IPS-18a (cell line): ENCODE data around the gene BLMH.
A peak's percentile ranks its signal among the peaks of the same experiment; 100 is the strongest.

Source experiments
- H3K27ac ChIP-seq: one replicate; pipeline ENCODE4 v1.5.1; 2013; ENCODE audit warnings: low read length
- H3K27me3 ChIP-seq: one replicate; pipeline ENCODE4 v1.6.1; 2013; ENCODE audit warnings: mild to moderate bottlenecking, low read length; ENCODE audit not compliant: control insufficient read depth, insufficient read depth
- H3K36me3 ChIP-seq: one replicate; pipeline ENCODE4 v1.6.1; 2013; ENCODE audit warnings: low read depth, low read length; ENCODE audit not compliant: control insufficient read depth
- H3K4me1 ChIP-seq: one replicate; pipeline ENCODE4 v1.6.1; 2013; ENCODE audit warnings: low read depth, low read length; ENCODE audit not compliant: control insufficient read depth
- H3K4me3 ChIP-seq: one replicate; pipeline ENCODE4 v1.5.1; 2013; ENCODE audit warnings: low read length
- H3K9ac ChIP-seq: one replicate; pipeline ENCODE4 v1.6.1; 2013; ENCODE audit warnings: mild to moderate bottlenecking, low read length, moderate library complexity
- H3K9me3 ChIP-seq: one replicate; pipeline ENCODE4 v1.6.1; 2013; ENCODE audit warnings: low read depth, low read length; ENCODE audit not compliant: control insufficient read depth

Gene BLMH

GRCh38 chr17:30244853-30245385 lies 46.8 kb downstream of the BLMH start:
- Histone ChIP-seq H3K9me3 (no peaks in the 10 kb centered on the region), H3K4me1 (no peaks in the 10 kb centered on the region), H3K27me3 (peaks cover under 1% of the 10 kb centered on the region), H3K9ac (no peak overlapping the region), H3K36me3 (peaks cover 24% of the 10 kb centered on the region), H3K27ac (no peak overlapping the region), H3K4me3 (no peak overlapping the region)

GRCh38 chr17:30243568-30243967 lies 48.2 kb downstream of the BLMH start:
- Histone ChIP-seq H3K27me3 (peaks cover 14% of the 10 kb centered on the region), H3K27ac (no peak overlapping the region), H3K4me3 (no peak overlapping the region), H3K36me3 (peaks cover 13% of the 10 kb centered on the region), H3K9ac (no peak overlapping the region), H3K9me3 (no peaks in the 10 kb centered on the region), H3K4me1 (peaks cover 7% of the 10 kb centered on the region)

GRCh38 chr17:30243002-30243401 lies 48.7 kb downstream of the BLMH start:
- peaks cover 10% of the 10 kb centered on the region for H3K4me1 ChIP-seq

GRCh38 chr17:30241051-30241450 lies 50.7 kb downstream of the BLMH start:
- Histone ChIP-seq H3K4me3 (no peak overlapping the region), H3K27me3 (peaks cover 37% of the 10 kb centered on the region), H3K27ac (no peak overlapping the region), H3K4me1 (peaks cover 17% of the 10 kb centered on the region), H3K9me3 (no peaks in the 10 kb centered on the region), H3K9ac (no peak overlapping the region), H3K36me3 (no peaks in the 10 kb centered on the region)

More at GRCh38 chr17:30243002-30243401, 48.7 kb downstream of the BLMH start:
- no peak overlapping the region for H3K27ac ChIP-seq
- peaks cover 7% of the 10 kb centered on the region for H3K36me3 ChIP-seq
- H3K4me3 ChIP-seq = no peak overlapping the region
- peaks cover 20% of the 10 kb centered on the region for H3K27me3 ChIP-seq
- no peak overlapping the region for H3K9ac ChIP-seq
- no peaks in the 10 kb centered on the region for H3K9me3 ChIP-seq

DNA sequence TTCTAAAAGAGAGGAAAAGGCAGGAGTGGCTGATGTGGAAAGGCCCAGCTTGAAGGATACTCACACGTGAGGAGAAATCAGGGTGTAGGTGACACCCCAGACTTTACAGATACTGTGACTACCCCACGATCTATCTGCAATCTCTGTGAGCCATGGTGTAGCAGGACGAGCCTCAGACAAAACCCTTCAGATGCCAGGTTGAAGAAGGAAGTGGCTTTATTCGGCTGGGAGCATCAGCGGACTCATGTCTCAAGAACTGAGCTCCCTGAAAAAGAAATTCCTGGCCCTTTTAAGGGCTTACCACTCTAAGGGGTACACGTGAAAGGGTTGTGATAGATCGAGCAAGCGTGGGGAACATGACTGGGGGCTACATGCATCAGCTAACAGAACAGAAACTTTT lies 51.6 kb downstream of the BLMH start:
- H3K4me3 ChIP-seq = no peak overlapping the region
- peaks cover 46% of the 10 kb centered on the region for H3K27me3 ChIP-seq
- H3K36me3 ChIP-seq = no peaks in the 10 kb centered on the region
- H3K9me3 ChIP-seq = no peaks in the 10 kb centered on the region
- H3K27ac ChIP-seq = no peak overlapping the region
- H3K4me1 ChIP-seq = peaks cover 17% of the 10 kb centered on the region
- H3K9ac ChIP-seq = no peak overlapping the region

DNA sequence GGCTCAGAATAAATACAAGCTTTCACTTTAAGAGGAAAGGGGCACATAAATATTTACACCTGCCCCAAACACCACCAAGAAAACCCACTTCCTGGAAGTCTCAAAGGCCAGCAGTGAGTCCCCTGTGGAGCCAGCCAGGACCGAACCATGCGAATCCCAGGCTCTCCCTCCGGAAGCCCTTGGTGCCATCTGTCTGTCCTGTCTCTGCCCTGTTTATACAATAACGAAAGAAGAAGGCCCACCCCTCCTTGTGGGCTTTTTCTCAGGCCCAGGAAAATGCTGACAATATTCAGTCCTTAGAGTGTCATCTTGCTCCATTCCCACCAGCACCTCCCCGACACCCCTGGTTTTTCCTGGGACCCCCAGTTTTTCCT lies 52.7 kb downstream of the BLMH start:
- H3K4me3 ChIP-seq = peak overlapping the region; percentile 51
- no peak overlapping the region for H3K27ac ChIP-seq
- peaks cover 17% of the 10 kb centered on the region for H3K4me1 ChIP-seq
- H3K27me3 ChIP-seq = peaks cover 57% of the 10 kb centered on the region
- no peak overlapping the region for H3K9ac ChIP-seq
- H3K36me3 ChIP-seq = no peaks in the 10 kb centered on the region
- H3K9me3 ChIP-seq = no peaks in the 10 kb centered on the region

- Histone ChIP-seq H3K4me3 (peak overlapping the region; percentile 51), H3K27ac (no peak overlapping the region), H3K9ac (no peak overlapping the region), H3K9me3 (no peaks in the 10 kb centered on the region), H3K27me3 (peaks cover 62% of the 10 kb centered on the region), H3K36me3 (no peaks in the 10 kb centered on the region), H3K4me1 (peaks cover 17% of the 10 kb centered on the region)
These were observed 53.2 kb downstream of the BLMH start for GRCh38 chr17:30238387-30239088.

GRCh38 chr17:30238003-30238344 lies 53.8 kb downstream of the BLMH start:
- peaks cover 68% of the 10 kb centered on the region for H3K27me3 ChIP-seq
- H3K4me1 ChIP-seq = peaks cover 17% of the 10 kb centered on the region
- H3K36me3 ChIP-seq = no peaks in the 10 kb centered on the region
- H3K4me3 ChIP-seq = peak overlapping the region; percentile 51
- no peak overlapping the region for H3K27ac ChIP-seq
- H3K9ac ChIP-seq = no peak overlapping the region
- no peaks in the 10 kb centered on the region for H3K9me3 ChIP-seq

- H3K4me1 ChIP-seq = peaks cover 17% of the 10 kb centered on the region
- H3K4me3 ChIP-seq = peak overlapping the region; percentile 51
- H3K9ac ChIP-seq = no peak overlapping the region
- H3K27ac ChIP-seq = no peak overlapping the region
- no peaks in the 10 kb centered on the region for H3K36me3 ChIP-seq
- H3K27me3 ChIP-seq = peaks cover 73% of the 10 kb centered on the region
- H3K9me3 ChIP-seq = no peaks in the 10 kb centered on the region
These were observed 54.3 kb downstream of the BLMH start for GRCh38 chr17:30237296-30238002.

DNA sequence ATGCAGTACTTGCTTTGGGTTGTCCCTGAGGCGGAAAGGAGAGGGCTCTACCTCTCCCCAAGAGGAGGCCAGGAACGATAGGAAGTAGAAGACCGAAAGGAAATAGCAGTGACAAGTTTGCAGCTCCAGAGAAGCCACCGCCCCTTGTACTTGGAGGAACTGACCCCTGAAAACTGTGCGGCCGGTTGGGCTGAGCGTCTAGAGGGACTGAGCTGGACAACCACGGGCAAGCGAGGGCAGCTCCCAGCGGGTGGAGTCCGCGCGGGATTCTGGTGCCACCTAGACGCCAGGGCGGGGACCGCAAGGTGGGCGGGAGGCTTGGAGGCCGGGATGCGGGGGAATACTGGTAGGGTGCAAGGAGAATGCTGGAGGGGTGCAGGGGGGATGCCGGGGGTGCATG lies 55.0 kb downstream of the BLMH start:
- Histone ChIP-seq H3K9me3 (no peaks in the 10 kb centered on the region), H3K9ac (no peak overlapping the region), H3K4me3 (no peak overlapping the region), H3K27ac (no peak overlapping the region), H3K36me3 (no peaks in the 10 kb centered on the region), H3K27me3 (peaks cover 80% of the 10 kb centered on the region), H3K4me1 (peaks cover 17% of the 10 kb centered on the region)

DNA sequence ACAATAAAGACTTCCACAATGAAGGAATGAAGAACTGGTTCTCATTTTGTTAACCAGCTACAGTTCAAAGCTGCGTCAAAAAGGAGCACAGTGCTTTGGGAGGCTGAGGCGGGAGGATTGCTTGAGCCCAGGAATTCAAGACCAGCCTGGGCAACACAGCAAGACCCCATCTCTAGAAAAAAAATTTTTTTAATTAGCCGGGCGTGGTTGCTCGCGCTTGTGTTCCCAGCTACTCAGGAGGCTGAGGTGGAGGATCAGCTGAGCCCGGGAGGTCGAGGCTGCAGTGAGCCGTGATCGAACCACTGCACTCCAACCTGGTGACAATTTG lies 55.5 kb downstream of the BLMH start:
- Histone ChIP-seq H3K27ac (no peak overlapping the region), H3K9me3 (no peaks in the 10 kb centered on the region), H3K9ac (no peak overlapping the region), H3K36me3 (no peaks in the 10 kb centered on the region), H3K4me1 (peaks cover 17% of the 10 kb centered on the region), H3K4me3 (peak overlapping the region; percentile 54), H3K27me3 (peaks cover 83% of the 10 kb centered on the region)
